ENCODE results near the gene GNAS-AS1. TPM values are rescaled to one million over a fixed set of nuclear protein-coding genes. Genes with fewer than 3 reads are reported as not detected.

Gene GNAS-AS1
- total RNA-seq, 1 donor from 2014 or later, result 5.9 TPM

GRCh38 chr20:58778760-58779159 lies 71.9 kb downstream of the GNAS-AS1 start:
- TF ChIP-seq CTCF (IDR thresholded peaks at IDR 0.05; ENCODE audit: unreplicated experiment), result no peak
- no peak overlapping the region for H3K4me3 Mint-ChIP-seq
- H3K27me3 Mint-ChIP-seq (ENCODE audit: low read depth), result peaks cover 84% of the 10 kb centered on the region

GRCh38 chr20:58777657-58778056 lies 73.0 kb downstream of the GNAS-AS1 start:
- Mint-ChIP-seq H3K4me3 (no peak overlapping the region), H3K27me3 (ENCODE audit: low read depth) (peaks cover 83% of the 10 kb centered on the region), H3K27ac (no peak overlapping the region), H3K4me1 (no peaks in the 10 kb centered on the region), H3K9me3 (no peaks in the 10 kb centered on the region), H3K36me3 (no peaks in the 10 kb centered on the region)
- DNase-seq (ENCODE audit: low spot score in 2 of 2, unreplicated experiment in 2 of 2), result peak in 1 of 2 experiments; percentile 8
- no peak for TF ChIP-seq CTCF (IDR thresholded peaks at IDR 0.05; ENCODE audit: unreplicated experiment)

More at GRCh38 chr20:58778760-58779159, 71.9 kb downstream of the GNAS-AS1 start:
- no peak overlapping the region for H3K27ac Mint-ChIP-seq
- no peaks in the 10 kb centered on the region for H3K9me3 Mint-ChIP-seq
- no peaks in the 10 kb centered on the region for H3K36me3 Mint-ChIP-seq
- no peaks in the 10 kb centered on the region for H3K4me1 Mint-ChIP-seq
- DNase-seq (ENCODE audit: low spot score in 2 of 2, unreplicated experiment in 2 of 2), result peak in 1 of 2 experiments; percentile 2

GRCh38 chr20:58776109-58776508 lies 74.6 kb downstream of the GNAS-AS1 start:
- peaks cover 80% of the 10 kb centered on the region for H3K27me3 Mint-ChIP-seq (ENCODE audit: low read depth)
- no peaks in the 10 kb centered on the region for H3K4me1 Mint-ChIP-seq
- TF ChIP-seq CTCF (IDR thresholded peaks at IDR 0.05; ENCODE audit: unreplicated experiment), result no peak
- no peaks in the 10 kb centered on the region for H3K36me3 Mint-ChIP-seq
- H3K27ac Mint-ChIP-seq, result no peak overlapping the region
- H3K9me3 Mint-ChIP-seq, result no peaks in the 10 kb centered on the region
- no peak overlapping the region for H3K4me3 Mint-ChIP-seq
- no peak for DNase-seq (ENCODE audit: low spot score in 2 of 2, unreplicated experiment in 2 of 2)

GRCh38 chr20:58775371-58775770 lies 75.3 kb downstream of the GNAS-AS1 start:
- TF ChIP-seq CTCF (IDR thresholded peaks at IDR 0.05; ENCODE audit: unreplicated experiment), result no peak
- Mint-ChIP-seq H3K27ac (no peak overlapping the region), H3K9me3 (no peaks in the 10 kb centered on the region), H3K4me1 (no peaks in the 10 kb centered on the region), H3K4me3 (no peak overlapping the region), H3K36me3 (no peaks in the 10 kb centered on the region), H3K27me3 (ENCODE audit: low read depth) (peaks cover 80% of the 10 kb centered on the region)
- DNase-seq (ENCODE audit: low spot score in 2 of 2, unreplicated experiment in 2 of 2), result peak in 1 of 2 experiments; percentile 4

- H3K4me1 Mint-ChIP-seq, result no peaks in the 10 kb centered on the region
- H3K4me3 Mint-ChIP-seq, result no peak overlapping the region
- DNase-seq (ENCODE audit: low spot score in 2 of 2, unreplicated experiment in 2 of 2), result no peak
- no peaks in the 10 kb centered on the region for H3K36me3 Mint-ChIP-seq
- TF ChIP-seq CTCF (IDR thresholded peaks at IDR 0.05; ENCODE audit: unreplicated experiment), result no peak
- H3K9me3 Mint-ChIP-seq, result no peaks in the 10 kb centered on the region
- no peak overlapping the region for H3K27ac Mint-ChIP-seq
- peaks cover 78% of the 10 kb centered on the region for H3K27me3 Mint-ChIP-seq (ENCODE audit: low read depth)
These were observed 75.9 kb downstream of the GNAS-AS1 start for GRCh38 chr20:58774667-58775263.

Measured in mesothelial cell of epicardium (in vitro differentiated cells).